Hematopoietic multipotent progenitor cell treated with erythropoietin and hydrocortisone succinate and interleukin-3 and kit ligand, for 17 days (in vitro differentiated cells): ENCODE data around the gene C20orf202.

ENCODE experiments used
- DNase-seq: peaks from one replicate; pipeline ENCODE4 v3.0.0-alpha.2; 2015; ENCODE audit warnings: low spot score

Gene C20orf202

GRCh38 chr20:1202762-1203504 lies at the start of gene C20orf202:
C20orf202 (plus strand) TSS chr20:1203454; CDS start chr20:1203586, 132 bp downstream.
- no peak for DNase-seq

GRCh38 chr20:1154226-1154625 lies 49.0 kb upstream of the C20orf202 start:
- no peak for DNase-seq

- DNase-seq = peak; percentile 61
These were observed 48.6 kb upstream of the C20orf202 start for GRCh38 chr20:1154691-1155090.

GRCh38 chr20:1155342-1155741 lies 47.9 kb upstream of the C20orf202 start:
- DNase-seq = no peak

- no peak for DNase-seq
These were observed 42.8 kb upstream of the C20orf202 start for GRCh38 chr20:1160496-1160895.

- no peak for DNase-seq
These were observed 42.3 kb upstream of the C20orf202 start for GRCh38 chr20:1160991-1161390.

GRCh38 chr20:1163105-1163504 lies 40.1 kb upstream of the C20orf202 start:
- DNase-seq = no peak

- no peak for DNase-seq
These were observed 39.6 kb upstream of the C20orf202 start for GRCh38 chr20:1163653-1164052.

GRCh38 chr20:1164871-1165270 lies 38.4 kb upstream of the C20orf202 start:
- no peak for DNase-seq

- no peak for DNase-seq
These were observed 37.7 kb upstream of the C20orf202 start for GRCh38 chr20:1165521-1165920.

- no peak for DNase-seq
These were observed 37.3 kb upstream of the C20orf202 start for GRCh38 chr20:1165941-1166340.

GRCh38 chr20:1166948-1167720 lies 36.1 kb upstream of the C20orf202 start:
- no peak for DNase-seq

GRCh38 chr20:1169224-1169623 lies 34.0 kb upstream of the C20orf202 start:
- DNase-seq = no peak

- DNase-seq = peak; percentile 30
These were observed 31.7 kb upstream of the C20orf202 start for GRCh38 chr20:1171461-1172093.

GRCh38 chr20:1173698-1174097 lies 29.6 kb upstream of the C20orf202 start:
- no peak for DNase-seq

- DNase-seq = no peak
These were observed 28.5 kb upstream of the C20orf202 start for GRCh38 chr20:1174787-1175186.

GRCh38 chr20:1177680-1178079 lies 25.6 kb upstream of the C20orf202 start:
- DNase-seq = no peak

- DNase-seq = no peak
These were observed 25.2 kb upstream of the C20orf202 start for GRCh38 chr20:1178103-1178502.

GRCh38 chr20:1178623-1179022 lies 24.6 kb upstream of the C20orf202 start:
- no peak for DNase-seq

GRCh38 chr20:1180949-1181348 lies 22.3 kb upstream of the C20orf202 start:
- no peak for DNase-seq

GRCh38 chr20:1182106-1182505 lies 21.1 kb upstream of the C20orf202 start:
- no peak for DNase-seq

GRCh38 chr20:1183153-1183552 lies 20.1 kb upstream of the C20orf202 start:
- DNase-seq = no peak

GRCh38 chr20:1184260-1184637 lies 19.0 kb upstream of the C20orf202 start:
- DNase-seq = no peak
